Sigmoid colon (tissue), 3 donors: ENCODE measurements around the gene OR10H5.

ENCODE experiments used
- CTCF ChIP-seq, 4 experiments: fragments of 450-650 bp in 3 of 4; fragments of 200-600 bp in 1 of 4; IDR thresholded peaks; one replicate each; pipeline ENCODE4 v1.5.1; 2016 to 2019; ENCODE audit warnings: antibody characterized with exemption in 4 of 4, mild to moderate bottlenecking in 3 of 4, moderate library complexity in 2 of 4
- POLR2A ChIP-seq, 2 donors: fragments of 450-650 bp; IDR thresholded peaks; one replicate each; pipeline ENCODE4 v1.6.1; 2016; ENCODE audit warnings: antibody characterized with exemption in 2 of 2, mild to moderate bottlenecking in 2 of 2, moderate library complexity in 2 of 2

GRCh38 chr19:15828121-15828610 is 40.7 kb downstream of the OR10H5 start:
- TF ChIP-seq POLR2A (IDR thresholded peaks at IDR 0.05), result no peak
- TF ChIP-seq CTCF (IDR thresholded peaks at IDR 0.05), result no peak
